Thyroid gland (tissue), 4 donors: ENCODE results near the gene KREMEN1.

Experiments used
- POLR2A ChIP-seq, 2 donors: fragments of 450-650 bp; IDR thresholded peaks; one replicate each; pipeline ENCODE4 v1.6.1; 2017; ENCODE audit warnings: antibody characterized with exemption in 2 of 2, mild to moderate bottlenecking in 2 of 2, moderate library complexity in 1 of 2
- TF ChIP-seq, protein P1 (sequence below), 6 experiments: fragments of 200-600 bp in 3 of 6; fragments of 450-650 bp in 3 of 6; sonication (generic) in 3 of 6; IDR thresholded peaks; one replicate each; pipeline ENCODE4 v1.5.1; 2016 to 2019; ENCODE audit warnings: antibody characterized with exemption in 6 of 6, mild to moderate bottlenecking in 2 of 6, inconsistent platforms in 1 of 6, moderate library complexity in 1 of 6

DNA sequence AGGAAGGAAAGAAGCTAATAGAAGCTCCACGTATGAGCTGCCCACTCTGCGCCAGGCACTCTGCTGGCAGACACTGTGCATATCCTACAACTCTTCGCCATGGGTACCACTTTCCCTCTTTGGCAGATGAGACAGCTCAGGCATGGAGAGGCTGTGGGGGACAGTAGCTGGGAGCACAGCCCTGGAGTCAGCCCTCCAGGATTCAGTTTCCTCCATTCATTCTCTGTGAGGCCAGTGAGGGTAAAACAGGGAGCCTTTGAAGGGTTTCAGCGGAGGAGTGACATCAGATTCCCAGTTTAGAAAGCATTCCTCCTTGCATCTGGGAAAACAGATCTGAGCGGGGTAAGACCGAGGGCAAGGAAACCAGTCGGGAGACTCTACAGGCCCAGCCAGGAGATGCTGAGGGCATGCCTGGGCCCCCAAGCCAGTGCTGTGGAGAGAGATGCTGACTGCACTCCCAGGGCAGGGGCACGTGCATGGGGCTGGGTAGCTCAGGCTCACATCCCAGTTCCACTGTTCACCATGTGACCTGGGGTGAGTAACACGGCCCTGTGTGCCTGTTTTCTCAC lies 74.6 kb downstream of the KREMEN1 start:
- TF ChIP-seq, protein P1, sequence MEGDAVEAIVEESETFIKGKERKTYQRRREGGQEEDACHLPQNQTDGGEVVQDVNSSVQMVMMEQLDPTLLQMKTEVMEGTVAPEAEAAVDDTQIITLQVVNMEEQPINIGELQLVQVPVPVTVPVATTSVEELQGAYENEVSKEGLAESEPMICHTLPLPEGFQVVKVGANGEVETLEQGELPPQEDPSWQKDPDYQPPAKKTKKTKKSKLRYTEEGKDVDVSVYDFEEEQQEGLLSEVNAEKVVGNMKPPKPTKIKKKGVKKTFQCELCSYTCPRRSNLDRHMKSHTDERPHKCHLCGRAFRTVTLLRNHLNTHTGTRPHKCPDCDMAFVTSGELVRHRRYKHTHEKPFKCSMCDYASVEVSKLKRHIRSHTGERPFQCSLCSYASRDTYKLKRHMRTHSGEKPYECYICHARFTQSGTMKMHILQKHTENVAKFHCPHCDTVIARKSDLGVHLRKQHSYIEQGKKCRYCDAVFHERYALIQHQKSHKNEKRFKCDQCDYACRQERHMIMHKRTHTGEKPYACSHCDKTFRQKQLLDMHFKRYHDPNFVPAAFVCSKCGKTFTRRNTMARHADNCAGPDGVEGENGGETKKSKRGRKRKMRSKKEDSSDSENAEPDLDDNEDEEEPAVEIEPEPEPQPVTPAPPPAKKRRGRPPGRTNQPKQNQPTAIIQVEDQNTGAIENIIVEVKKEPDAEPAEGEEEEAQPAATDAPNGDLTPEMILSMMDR (IDR thresholded peaks at IDR 0.05), result no peak
- no peak for TF ChIP-seq POLR2A (IDR thresholded peaks at IDR 0.05)
